ENCODE data around the gene ZNF593OS.

Gene ZNF593OS

DNA sequence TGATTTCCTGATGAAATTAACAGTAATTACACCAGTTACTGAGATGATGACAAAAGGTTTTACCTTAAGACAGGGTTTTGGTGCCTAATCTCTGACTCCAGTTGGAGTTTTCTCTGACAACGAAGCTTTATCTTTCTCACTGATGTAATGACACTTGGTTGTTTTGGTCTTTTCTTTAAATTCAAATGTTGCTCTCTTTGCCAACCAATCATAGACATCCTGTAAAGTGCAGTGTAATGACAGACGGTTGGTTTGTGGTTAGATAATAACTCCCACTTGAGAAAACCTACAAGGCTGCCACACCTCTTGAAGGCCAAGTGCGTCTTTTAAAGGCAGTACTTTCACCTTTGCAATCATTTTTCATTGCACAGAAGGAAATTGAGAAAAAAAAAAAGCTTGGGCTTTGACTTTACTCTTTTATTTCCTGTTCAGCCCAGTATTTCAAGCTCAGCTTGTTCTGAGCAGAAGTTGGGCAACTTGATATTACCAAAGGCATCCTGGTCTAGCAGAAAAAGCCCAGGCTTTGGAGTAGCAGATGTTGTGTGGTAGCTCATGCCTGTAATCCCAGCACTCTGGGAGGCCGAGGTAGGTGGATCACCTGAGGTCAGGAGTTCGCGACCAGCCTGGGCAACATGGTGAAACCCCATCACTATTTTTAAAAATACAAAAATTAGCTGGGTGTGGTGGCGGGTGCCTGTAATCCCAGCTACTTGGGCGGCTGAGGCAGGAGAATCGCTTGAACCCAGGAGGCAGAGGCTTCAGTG is 45.1 kb downstream of the ZNF593OS start:
- H3K79me2 ChIP-seq (ENCODE audit: insufficient read depth, low read length), result no peaks in the 10 kb centered on the region
- H3K4me2 ChIP-seq (ENCODE audit: low read length), result peak overlapping the region; percentile 48
- H3K9me3 ChIP-seq (ENCODE audit: low read length), result no peaks in the 10 kb centered on the region
- H4K20me1 ChIP-seq (ENCODE audit: insufficient read depth, low read length), result no peaks in the 10 kb centered on the region
- peaks cover 18% of the 10 kb centered on the region for H3K36me3 ChIP-seq (ENCODE audit: insufficient read depth, low read length)
- TF ChIP-seq, protein P1, sequence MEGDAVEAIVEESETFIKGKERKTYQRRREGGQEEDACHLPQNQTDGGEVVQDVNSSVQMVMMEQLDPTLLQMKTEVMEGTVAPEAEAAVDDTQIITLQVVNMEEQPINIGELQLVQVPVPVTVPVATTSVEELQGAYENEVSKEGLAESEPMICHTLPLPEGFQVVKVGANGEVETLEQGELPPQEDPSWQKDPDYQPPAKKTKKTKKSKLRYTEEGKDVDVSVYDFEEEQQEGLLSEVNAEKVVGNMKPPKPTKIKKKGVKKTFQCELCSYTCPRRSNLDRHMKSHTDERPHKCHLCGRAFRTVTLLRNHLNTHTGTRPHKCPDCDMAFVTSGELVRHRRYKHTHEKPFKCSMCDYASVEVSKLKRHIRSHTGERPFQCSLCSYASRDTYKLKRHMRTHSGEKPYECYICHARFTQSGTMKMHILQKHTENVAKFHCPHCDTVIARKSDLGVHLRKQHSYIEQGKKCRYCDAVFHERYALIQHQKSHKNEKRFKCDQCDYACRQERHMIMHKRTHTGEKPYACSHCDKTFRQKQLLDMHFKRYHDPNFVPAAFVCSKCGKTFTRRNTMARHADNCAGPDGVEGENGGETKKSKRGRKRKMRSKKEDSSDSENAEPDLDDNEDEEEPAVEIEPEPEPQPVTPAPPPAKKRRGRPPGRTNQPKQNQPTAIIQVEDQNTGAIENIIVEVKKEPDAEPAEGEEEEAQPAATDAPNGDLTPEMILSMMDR (IDR thresholded peaks at IDR 0.05; ENCODE audit: low read length), result no peak
- TF ChIP-seq EZH2 (IDR thresholded peaks at IDR 0.05; ENCODE audit: borderline replicate concordance, low read length), result no peak
- peak overlapping the region; percentile 20; the same call in 1 of the 2 replicates for H3K9ac ChIP-seq (ENCODE audit: low read length)
- H3K27ac ChIP-seq (ENCODE audit: low read depth, low read length, poor library complexity, severe bottlenecking), result peak overlapping the region; percentile 59
- H3K4me3 ChIP-seq (ENCODE audit: low read depth, low read length, poor library complexity, severe bottlenecking), result peak overlapping the region; percentile 4
- H3K4me1 ChIP-seq (ENCODE audit: insufficient read depth, low read length, severe bottlenecking), result peaks cover 26% of the 10 kb centered on the region
- H3K27me3 ChIP-seq (ENCODE audit: insufficient read depth, low read length), result no peaks in the 10 kb centered on the region
- H3K9me2 ChIP-seq (ENCODE audit: low read depth, low read length), result no peaks in the 10 kb centered on the region
- H2AFZ ChIP-seq (ENCODE audit: low read length), result no peak overlapping the region
- no peaks in the 10 kb centered on the region for H3F3A ChIP-seq (ENCODE audit: insufficient read depth, low read length)

GRCh38 chr1:26125946-26126320 is 45.7 kb downstream of the ZNF593OS start:
- Histone ChIP-seq H3K36me3 (ENCODE audit: insufficient read depth, low read length) (peaks cover 18% of the 10 kb centered on the region), H3K27ac (ENCODE audit: low read depth, low read length, poor library complexity, severe bottlenecking) (peak overlapping the region; percentile 59), H2AFZ (ENCODE audit: low read length) (no peak overlapping the region), H4K20me1 (ENCODE audit: insufficient read depth, low read length) (no peaks in the 10 kb centered on the region), H3K9me2 (ENCODE audit: low read depth, low read length) (no peaks in the 10 kb centered on the region), H3K4me2 (ENCODE audit: low read length) (peak overlapping the region; percentile 48), H3K79me2 (ENCODE audit: insufficient read depth, low read length) (no peaks in the 10 kb centered on the region), H3K4me3 (ENCODE audit: low read depth, low read length, poor library complexity, severe bottlenecking) (peak overlapping the region; percentile 4), H3K9me3 (ENCODE audit: low read length) (no peaks in the 10 kb centered on the region), H3K27me3 (ENCODE audit: insufficient read depth, low read length) (no peaks in the 10 kb centered on the region), H3K4me1 (ENCODE audit: insufficient read depth, low read length, severe bottlenecking) (peaks cover 26% of the 10 kb centered on the region), H3F3A (ENCODE audit: insufficient read depth, low read length) (no peaks in the 10 kb centered on the region), H3K9ac (ENCODE audit: low read length) (peak overlapping the region; percentile 20; the same call in 1 of the 2 replicates)
- TF ChIP-seq, protein P1 (IDR thresholded peaks at IDR 0.05; ENCODE audit: low read length), result no peak

DNA sequence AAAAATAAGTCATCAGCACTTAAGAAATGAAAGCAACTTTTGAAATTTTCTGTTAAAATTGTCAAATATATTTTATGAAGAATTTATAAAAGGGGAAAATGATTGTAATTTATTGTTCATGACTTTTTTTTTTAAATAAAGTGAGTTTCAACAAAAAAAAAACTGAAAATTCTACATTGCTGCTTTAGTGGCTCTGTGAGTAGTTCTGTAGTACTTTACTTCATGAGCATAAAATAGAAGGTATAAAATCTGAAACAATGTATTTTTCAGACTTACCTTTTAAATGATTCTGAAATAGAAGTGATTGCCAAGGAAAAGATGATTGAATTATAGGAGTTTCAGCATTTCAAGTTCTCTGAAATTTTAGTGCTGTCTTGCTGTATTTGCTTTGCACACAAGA is 46.2 kb downstream of the ZNF593OS start:
- TF ChIP-seq, protein P1 (IDR thresholded peaks at IDR 0.05; ENCODE audit: low read length), result no peak
- TF ChIP-seq EZH2 (IDR thresholded peaks at IDR 0.05; ENCODE audit: borderline replicate concordance, low read length), result no peak
- Histone ChIP-seq H3K9me3 (ENCODE audit: low read length) (no peaks in the 10 kb centered on the region), H4K20me1 (ENCODE audit: insufficient read depth, low read length) (no peaks in the 10 kb centered on the region), H3K79me2 (ENCODE audit: insufficient read depth, low read length) (no peaks in the 10 kb centered on the region), H2AFZ (ENCODE audit: low read length) (no peak overlapping the region), H3K4me2 (ENCODE audit: low read length) (no peak overlapping the region), H3K4me3 (ENCODE audit: low read depth, low read length, poor library complexity, severe bottlenecking) (no peak overlapping the region), H3K4me1 (ENCODE audit: insufficient read depth, low read length, severe bottlenecking) (peaks cover 26% of the 10 kb centered on the region), H3K36me3 (ENCODE audit: insufficient read depth, low read length) (peaks cover 19% of the 10 kb centered on the region), H3K9ac (ENCODE audit: low read length) (peak overlapping the region; percentile 20; the same call in 1 of the 2 replicates), H3K9me2 (ENCODE audit: low read depth, low read length) (no peaks in the 10 kb centered on the region), H3K27ac (ENCODE audit: low read depth, low read length, poor library complexity, severe bottlenecking) (peak overlapping the region; percentile 59), H3F3A (ENCODE audit: insufficient read depth, low read length) (no peaks in the 10 kb centered on the region), H3K27me3 (ENCODE audit: insufficient read depth, low read length) (no peaks in the 10 kb centered on the region)
